Measurements from ENCODE around the gene FLT3LG.

The FLT3LG gene

DNA sequence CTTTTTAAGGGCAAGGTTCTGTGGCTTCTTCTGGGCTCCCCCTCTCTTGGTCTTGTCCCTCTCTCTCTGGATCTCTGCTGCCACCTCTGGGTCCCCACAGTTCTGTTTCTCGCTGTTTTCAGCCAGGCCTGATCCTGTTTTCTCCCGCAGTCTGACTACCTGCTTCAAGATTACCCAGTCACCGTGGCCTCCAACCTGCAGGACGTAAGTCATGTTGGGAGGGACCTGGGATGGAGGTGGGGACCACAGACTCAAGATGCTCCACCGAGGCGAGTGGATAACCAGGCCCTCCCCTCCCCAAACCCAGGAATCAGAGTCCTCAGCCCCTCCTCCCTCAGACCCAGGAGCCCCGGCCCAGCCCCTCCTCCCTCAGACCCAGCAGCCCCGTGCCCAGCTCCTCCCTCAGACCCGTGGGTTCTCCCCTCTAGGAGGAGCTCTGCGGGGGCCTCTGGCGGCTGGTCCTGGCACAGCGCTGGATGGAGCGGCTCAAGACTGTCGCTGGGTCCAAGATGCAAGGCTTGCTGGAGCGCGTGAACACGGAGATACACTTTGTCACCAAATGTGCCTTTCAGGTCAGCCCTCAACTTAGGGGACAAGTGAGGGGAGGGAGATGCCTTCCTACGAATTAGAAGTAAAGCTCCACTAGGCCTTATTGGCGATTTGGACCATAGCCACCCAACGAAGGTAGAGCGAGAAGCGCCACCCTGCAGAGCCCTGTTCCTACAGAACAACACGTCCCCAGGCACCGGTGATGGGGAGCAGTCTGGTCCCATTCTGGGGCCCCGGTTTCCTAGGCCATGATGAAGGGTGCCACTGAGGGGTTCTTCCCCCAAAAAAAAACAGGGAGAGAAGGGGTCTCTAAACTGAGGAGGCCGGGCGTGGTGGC, 2.2 kb downstream of the FLT3LG start:
- TF ChIP-seq, protein P1, sequence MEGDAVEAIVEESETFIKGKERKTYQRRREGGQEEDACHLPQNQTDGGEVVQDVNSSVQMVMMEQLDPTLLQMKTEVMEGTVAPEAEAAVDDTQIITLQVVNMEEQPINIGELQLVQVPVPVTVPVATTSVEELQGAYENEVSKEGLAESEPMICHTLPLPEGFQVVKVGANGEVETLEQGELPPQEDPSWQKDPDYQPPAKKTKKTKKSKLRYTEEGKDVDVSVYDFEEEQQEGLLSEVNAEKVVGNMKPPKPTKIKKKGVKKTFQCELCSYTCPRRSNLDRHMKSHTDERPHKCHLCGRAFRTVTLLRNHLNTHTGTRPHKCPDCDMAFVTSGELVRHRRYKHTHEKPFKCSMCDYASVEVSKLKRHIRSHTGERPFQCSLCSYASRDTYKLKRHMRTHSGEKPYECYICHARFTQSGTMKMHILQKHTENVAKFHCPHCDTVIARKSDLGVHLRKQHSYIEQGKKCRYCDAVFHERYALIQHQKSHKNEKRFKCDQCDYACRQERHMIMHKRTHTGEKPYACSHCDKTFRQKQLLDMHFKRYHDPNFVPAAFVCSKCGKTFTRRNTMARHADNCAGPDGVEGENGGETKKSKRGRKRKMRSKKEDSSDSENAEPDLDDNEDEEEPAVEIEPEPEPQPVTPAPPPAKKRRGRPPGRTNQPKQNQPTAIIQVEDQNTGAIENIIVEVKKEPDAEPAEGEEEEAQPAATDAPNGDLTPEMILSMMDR (conservative IDR thresholded peaks at IDR 0.05), result peak; percentile 20; the same call in 1 of the 2 replicates
- H3K27ac ChIP-seq, result no peak overlapping the region

DNA sequence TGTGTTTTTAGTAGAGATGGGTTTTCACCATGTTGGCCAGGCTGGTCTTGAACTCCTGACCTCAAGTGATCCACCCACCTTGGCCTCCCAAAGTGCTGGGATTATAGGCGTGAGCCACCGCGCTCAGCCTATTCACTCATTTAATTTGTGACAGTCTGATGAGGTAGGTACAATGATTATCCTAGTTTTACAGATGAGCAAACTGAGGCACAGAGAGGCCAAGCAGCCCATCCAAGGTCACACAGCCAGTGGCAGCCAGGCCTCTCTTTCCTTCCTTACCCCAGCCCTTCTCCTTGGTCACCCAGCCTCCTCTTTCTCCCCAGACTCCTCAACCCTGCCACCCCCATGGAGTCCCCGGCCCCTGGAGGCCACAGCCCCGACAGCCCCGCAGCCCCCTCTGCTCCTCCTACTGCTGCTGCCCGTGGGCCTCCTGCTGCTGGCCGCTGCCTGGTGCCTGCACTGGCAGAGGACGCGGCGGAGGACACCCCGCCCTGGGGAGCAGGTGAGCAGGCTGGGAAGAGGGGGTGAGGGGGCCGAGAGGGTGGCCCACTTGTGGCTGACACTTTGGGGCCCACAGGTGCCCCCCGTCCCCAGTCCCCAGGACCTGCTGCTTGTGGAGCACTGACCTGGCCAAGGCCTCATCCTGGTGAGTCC, 6.1 kb downstream of the FLT3LG start:
- H3K27ac ChIP-seq, result no peak overlapping the region
- TF ChIP-seq, protein P1 (conservative IDR thresholded peaks at IDR 0.05), result no peak

DNA sequence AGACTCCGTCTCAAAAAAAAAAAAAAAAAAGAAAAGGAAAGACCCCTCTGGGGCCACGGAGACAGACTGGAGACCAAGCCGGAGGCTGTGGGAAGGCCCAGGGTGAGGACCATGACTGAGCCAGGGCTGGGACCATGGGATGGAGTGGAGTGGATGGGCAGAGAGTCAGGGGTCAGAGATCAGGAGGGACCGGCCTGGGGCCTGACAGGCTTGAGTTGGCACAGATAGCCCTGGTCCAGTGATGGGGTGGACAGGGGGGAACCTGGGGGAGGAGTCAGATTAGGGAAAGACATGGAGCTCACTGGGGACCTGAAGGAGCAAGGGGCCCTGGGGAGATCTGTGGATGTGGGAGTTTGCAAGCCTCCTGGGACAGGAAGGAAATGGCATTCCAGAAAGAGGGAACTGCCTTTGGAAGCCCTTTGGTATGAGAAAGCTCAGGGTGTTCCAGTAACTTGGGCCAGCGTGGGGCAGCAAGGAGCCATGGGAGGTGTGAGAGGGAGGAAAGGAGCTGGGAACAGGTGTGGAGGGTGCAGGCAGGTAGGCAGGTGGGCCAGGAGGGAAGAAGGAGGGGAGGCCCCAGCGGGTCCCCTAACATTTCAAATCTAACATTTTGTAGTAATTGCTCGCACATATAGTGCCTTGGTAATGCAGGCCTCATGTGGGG, 7.1 kb downstream of the FLT3LG start:
- no peak overlapping the region for H3K27ac ChIP-seq
- TF ChIP-seq, protein P1 (conservative IDR thresholded peaks at IDR 0.05), result no peak

DNA sequence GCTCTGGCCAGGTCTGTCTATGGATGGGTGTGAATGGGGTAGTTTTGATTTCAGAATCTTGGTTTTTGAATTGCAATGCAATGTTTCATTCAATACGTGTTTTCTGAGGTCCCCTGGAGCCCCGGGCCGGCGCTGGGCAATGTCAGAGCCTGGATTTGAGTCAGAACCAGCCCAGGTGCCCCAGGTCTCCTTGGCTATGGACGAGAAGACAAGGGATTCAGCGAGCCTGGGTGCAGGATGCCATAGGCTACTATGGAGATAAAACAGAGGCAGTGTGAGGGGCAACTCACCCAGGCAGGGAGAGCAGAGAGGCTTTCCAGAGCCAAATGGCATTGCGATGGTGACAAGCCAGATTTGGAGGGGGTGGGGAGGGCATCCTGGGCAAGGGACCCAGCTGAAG, 12.2 kb downstream of the FLT3LG start:
- TF ChIP-seq, protein P1 (conservative IDR thresholded peaks at IDR 0.05), result no peak
- no peak overlapping the region; the same call in 1 of the 2 replicates for H3K27ac ChIP-seq

DNA sequence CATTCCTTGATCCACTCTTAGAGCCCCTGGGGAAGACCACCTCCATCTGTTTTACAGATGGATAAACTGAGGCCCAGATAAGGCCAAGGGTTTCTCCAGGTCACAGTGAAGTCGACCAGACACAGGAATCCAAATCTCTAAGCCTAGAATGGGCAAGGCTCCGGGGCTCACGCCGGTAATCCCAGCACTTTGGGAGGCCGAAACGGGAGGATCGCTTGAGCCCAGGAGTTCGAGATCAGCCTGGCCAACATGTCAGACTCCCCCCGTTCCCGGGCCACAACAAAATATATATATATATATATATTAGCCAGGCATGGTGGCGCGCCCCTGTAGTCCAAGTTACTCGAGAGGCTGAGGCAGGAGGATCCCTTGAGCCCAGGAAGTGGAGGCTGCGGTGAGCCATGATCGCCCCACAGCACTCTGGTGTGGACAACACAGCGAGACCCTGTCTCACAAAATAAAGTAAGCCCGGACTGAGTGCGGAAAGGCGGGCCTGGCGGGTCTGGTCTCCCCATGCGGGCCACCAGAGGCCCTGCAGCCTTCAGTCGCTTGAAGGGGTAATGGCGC, 12.8 kb downstream of the FLT3LG start:
- H3K27ac ChIP-seq, result peak overlapping the region; percentile 96

DNA sequence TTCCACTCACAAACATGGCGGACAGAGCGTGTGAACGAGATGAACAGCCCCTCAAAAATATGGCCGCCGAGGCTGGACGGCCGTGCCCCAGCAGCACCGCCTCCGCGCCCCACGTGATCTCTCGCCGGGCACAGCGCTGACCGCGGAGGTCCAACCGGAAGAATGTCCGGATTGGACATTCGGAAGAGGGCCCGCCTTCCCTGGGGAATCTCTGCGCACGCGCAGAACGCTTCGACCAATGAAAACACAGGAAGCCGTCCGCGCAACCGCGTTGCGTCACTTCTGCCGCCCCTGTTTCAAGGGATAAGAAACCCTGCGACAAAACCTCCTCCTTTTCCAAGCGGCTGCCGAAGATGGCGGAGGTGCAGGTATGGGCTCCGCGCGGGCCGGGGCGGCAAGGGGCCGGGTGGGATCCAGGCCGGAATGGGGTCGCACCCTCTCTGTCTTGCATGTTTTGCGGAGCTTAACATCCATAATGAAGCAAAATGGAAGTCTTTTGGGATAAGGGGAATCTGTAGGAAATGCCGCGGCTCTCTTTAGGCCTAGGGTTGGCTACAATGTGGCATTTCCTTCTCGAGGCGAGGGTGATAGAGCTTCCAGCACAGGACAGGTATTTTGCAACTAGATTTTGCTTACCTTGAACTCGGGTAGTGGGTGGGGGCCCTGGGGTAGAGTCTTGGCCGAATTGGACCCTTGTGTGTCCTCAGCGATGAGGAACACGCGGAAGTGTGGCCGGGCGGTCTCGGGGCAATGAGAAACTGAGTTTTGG, 13.4 kb downstream of the FLT3LG start, which contains the start of gene RPL13A:
Gene RPL13A, plus strand, starts transcription at position 332 of the 769 bp plus-strand sequence. Its CDS starts 22 bp downstream, at position 354.
- peak within 1 kb of the TSS; percentile 96 for H3K27ac ChIP-seq
- TF ChIP-seq, protein P1 (conservative IDR thresholded peaks at IDR 0.05), result no peak

More for the DNA sequence above, 12.8 kb downstream of the FLT3LG start:
- TF ChIP-seq, protein P1 (conservative IDR thresholded peaks at IDR 0.05), result no peak

All from VCaP (cell line).